HepG2 (cell line): ENCODE data around the gene CNOT8. TPM values are rescaled to one million over a fixed set of nuclear protein-coding genes. Genes with fewer than 3 reads are reported as not detected.
A peak's percentile ranks its signal among the peaks of the same experiment; 100 is the strongest.

Experiments
- FOSL2 ChIP-seq: sonication (generic); formaldehyde crosslinking; IDR thresholded peaks from 2 replicates; pipeline ENCODE4 v1.4.0; 2020; ENCODE audit warnings: missing genetic modification reagents
- HMG20A ChIP-seq: IDR thresholded peaks from 2 replicates; pipeline ENCODE4 v1.6.1; 2016; ENCODE audit warnings: borderline replicate concordance
- JUND ChIP-seq: sonication (generic); formaldehyde crosslinking; IDR thresholded peaks from 2 replicates; pipeline ENCODE4 v1.8.0; 2022; ENCODE audit warnings: mild to moderate bottlenecking, missing genetic modification reagents
- NR2F6 ChIP-seq, 2 experiments: IDR thresholded peaks; 2 replicates each; pipeline ENCODE4 v1.6.1; 2016; ENCODE audit warnings: antibody characterized with exemption in 1 of 2, mild to moderate bottlenecking in 1 of 2
- RARA ChIP-seq: IDR thresholded peaks from 2 replicates; pipeline ENCODE4 v1.6.1; 2016; ENCODE audit warnings: missing genetic modification reagents, missing compliant biosample characterization
- RXRA ChIP-seq: sonication (generic); formaldehyde crosslinking; IDR thresholded peaks from 2 replicates; pipeline ENCODE4 v1.5.1; 2020; ENCODE audit warnings: missing genetic modification reagents
- SOX13 ChIP-seq, 3 experiments: fragments of 450-650 bp in 1 of 3; sonication (generic) in 1 of 3; formaldehyde crosslinking in 1 of 3; IDR thresholded peaks in 2 of 3; conservative IDR thresholded peaks in 1 of 3; 2 replicates each; pipeline versions ENCODE4 v1.5.0 to v1.6.1; 2016 to 2020; ENCODE audit warnings: antibody characterized with exemption in 1 of 3, mild to moderate bottlenecking in 1 of 3, missing compliant biosample characterization in 1 of 3, missing genetic modification reagents in 1 of 3, moderate library complexity in 1 of 3
- SOX6 ChIP-seq, 2 experiments: fragments of 450-650 bp in 1 of 2; sonication (generic) in 1 of 2; formaldehyde crosslinking in 1 of 2; IDR thresholded peaks; 2 replicates each; pipeline versions ENCODE4 v1.4.0 to v1.6.1; 2017 to 2020; ENCODE audit warnings: antibody characterized with exemption in 1 of 2, mild to moderate bottlenecking in 1 of 2, missing genetic modification reagents in 1 of 2
- TBX2 ChIP-seq: sonication (generic); formaldehyde crosslinking; IDR thresholded peaks from 2 replicates; pipeline ENCODE4 v1.5.0; 2020; ENCODE audit warnings: missing genetic modification reagents, mild to moderate bottlenecking, borderline replicate concordance
- TCF7 ChIP-seq: sonication (generic); IDR thresholded peaks from 2 replicates; pipeline ENCODE4 v1.6.1; 2016; ENCODE audit warnings: antibody characterized with exemption, low read depth
- ZBTB7B ChIP-seq: sonication (generic); formaldehyde crosslinking; IDR thresholded peaks from 2 replicates; pipeline ENCODE4 v1.4.0; 2020; ENCODE audit warnings: missing genetic modification reagents
- ZNF333 ChIP-seq: sonication (generic); formaldehyde crosslinking; IDR thresholded peaks from 2 replicates; pipeline ENCODE4 v1.4.0; 2020; ENCODE audit warnings: mild to moderate bottlenecking, missing genetic modification reagents, borderline replicate concordance
- polyA plus RNA-seq, 8 experiments: library from polyadenylated mRNA; depleted of rRNA in 3 of 8; stranded (reverse) in 7 of 8; unstranded in 1 of 8; fragments of >200 nt; fragmentation: Illumina TruSeq in 4 of 8; extraction: Trizol in 4 of 8; gene quantifications; 2 replicates each; pipeline versions ENCODE4 v1.2.1 to v1.2.3, GENCODE V29; 2011 to 2016; ENCODE audit warnings: low read depth in 4 of 8, missing spikeins in 1 of 8, mixed read lengths in 1 of 8; ENCODE audit not compliant: insufficient read depth in 1 of 8
- total RNA-seq, 5 experiments: library from RNA; depleted of rRNA; stranded (reverse); fragments of >200 nt; fragmentation: Illumina TruSeq; extraction: Trizol; gene quantifications; 2 replicates each; pipeline ENCODE4 v1.2.3, GENCODE V29; 2016; ENCODE audit warnings: low read depth in 1 of 5
- TF ChIP-seq, protein P1 (sequence below): sonication (generic); formaldehyde crosslinking; IDR thresholded peaks from 2 replicates; pipeline ENCODE4 v1.5.1; 2020; ENCODE audit warnings: mild to moderate bottlenecking, missing genetic modification reagents, moderate library complexity
- TF ChIP-seq, protein P2 (sequence below): sonication (generic); formaldehyde crosslinking; IDR thresholded peaks from 2 replicates; pipeline ENCODE4 v1.4.0; 2020; ENCODE audit warnings: missing genetic modification reagents
- TF ChIP-seq, protein P3 (sequence below): IDR thresholded peaks from 2 replicates; pipeline ENCODE4 v1.6.1; 2016; ENCODE audit warnings: missing compliant biosample characterization, missing genetic modification reagents, borderline replicate concordance
- TF ChIP-seq, protein P4 (sequence below): IDR thresholded peaks from 2 replicates; pipeline ENCODE4 v1.4.0; 2020; ENCODE audit warnings: mild to moderate bottlenecking, missing genetic modification reagents

The CNOT8 gene
- total and polyA plus RNA-seq, 2 of the 13 experiments (the other 11 are each of a cell fraction or from before 2014, with no cell fraction given) = 37.1 to 74.9 TPM

DNA sequence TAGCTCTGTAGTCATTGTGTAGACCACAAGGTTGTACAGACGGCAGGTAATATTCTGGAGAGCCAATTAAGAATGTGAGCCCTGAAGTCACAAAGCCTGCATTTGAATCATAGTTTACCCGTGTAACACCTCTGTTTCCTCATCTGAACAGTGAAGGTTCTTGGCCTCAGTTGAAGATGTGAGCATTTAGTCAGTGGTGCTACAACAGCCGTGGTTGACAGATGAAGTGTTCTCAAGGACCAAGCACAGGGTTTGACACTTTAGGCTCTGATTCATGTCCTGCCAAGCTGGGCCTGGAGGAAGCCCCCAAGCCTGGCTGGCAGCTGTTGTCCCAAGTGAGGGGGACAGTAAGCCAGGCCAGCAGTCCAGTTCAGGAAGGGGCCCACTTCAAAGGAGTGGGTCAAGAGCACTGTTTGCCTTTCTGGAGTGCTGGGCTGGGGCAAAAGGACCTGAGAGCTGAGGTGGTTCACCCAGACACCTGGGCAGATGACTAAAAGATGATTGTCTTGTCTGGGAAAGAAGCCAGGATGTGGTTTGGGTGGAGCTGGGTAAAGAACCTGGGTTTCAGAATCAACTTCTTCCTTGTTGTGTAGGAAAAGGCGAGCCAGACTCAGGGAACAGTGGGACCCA is 28.7 kb upstream of the CNOT8 start (continued):
- TF ChIP-seq, protein P1, sequence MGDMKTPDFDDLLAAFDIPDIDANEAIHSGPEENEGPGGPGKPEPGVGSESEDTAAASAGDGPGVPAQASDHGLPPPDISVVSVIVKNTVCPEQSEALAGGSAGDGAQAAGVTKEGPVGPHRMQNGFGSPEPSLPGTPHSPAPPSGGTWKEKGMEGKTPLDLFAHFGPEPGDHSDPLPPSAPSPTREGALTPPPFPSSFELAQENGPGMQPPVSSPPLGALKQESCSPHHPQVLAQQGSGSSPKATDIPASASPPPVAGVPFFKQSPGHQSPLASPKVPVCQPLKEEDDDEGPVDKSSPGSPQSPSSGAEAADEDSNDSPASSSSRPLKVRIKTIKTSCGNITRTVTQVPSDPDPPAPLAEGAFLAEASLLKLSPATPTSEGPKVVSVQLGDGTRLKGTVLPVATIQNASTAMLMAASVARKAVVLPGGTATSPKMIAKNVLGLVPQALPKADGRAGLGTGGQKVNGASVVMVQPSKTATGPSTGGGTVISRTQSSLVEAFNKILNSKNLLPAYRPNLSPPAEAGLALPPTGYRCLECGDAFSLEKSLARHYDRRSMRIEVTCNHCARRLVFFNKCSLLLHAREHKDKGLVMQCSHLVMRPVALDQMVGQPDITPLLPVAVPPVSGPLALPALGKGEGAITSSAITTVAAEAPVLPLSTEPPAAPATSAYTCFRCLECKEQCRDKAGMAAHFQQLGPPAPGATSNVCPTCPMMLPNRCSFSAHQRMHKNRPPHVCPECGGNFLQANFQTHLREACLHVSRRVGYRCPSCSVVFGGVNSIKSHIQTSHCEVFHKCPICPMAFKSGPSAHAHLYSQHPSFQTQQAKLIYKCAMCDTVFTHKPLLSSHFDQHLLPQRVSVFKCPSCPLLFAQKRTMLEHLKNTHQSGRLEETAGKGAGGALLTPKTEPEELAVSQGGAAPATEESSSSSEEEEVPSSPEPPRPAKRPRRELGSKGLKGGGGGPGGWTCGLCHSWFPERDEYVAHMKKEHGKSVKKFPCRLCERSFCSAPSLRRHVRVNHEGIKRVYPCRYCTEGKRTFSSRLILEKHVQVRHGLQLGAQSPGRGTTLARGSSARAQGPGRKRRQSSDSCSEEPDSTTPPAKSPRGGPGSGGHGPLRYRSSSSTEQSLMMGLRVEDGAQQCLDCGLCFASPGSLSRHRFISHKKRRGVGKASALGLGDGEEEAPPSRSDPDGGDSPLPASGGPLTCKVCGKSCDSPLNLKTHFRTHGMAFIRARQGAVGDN (CRISPR knock-in tag) = peak; percentile 58
- TF ChIP-seq RXRA (CRISPR knock-in tag) = peak; percentile 42; the same call in 1 of the 2 replicates
- no peak for TF ChIP-seq SOX13 (IDR thresholded peaks at IDR 0.05)
- TF ChIP-seq SOX13 (CRISPR knock-in tag; conservative IDR thresholded peaks at IDR 0.05 in 1 of 2, IDR thresholded peaks at IDR 0.05 in 1 of 2) = 0 out of 4 replicates have a peak, but pooled peaks of 1 of the 2 experiments have one; percentile 11
- TF ChIP-seq NR2F6 (IDR thresholded peaks at IDR 0.05) = 0 out of 2 replicates have a peak, but pooled peaks have one; percentile 38
- TF ChIP-seq NR2F6 (CRISPR knock-in tag; IDR thresholded peaks at IDR 0.05) = peak; percentile 47; the same call in 1 of the 2 replicates
- TF ChIP-seq, protein P2, sequence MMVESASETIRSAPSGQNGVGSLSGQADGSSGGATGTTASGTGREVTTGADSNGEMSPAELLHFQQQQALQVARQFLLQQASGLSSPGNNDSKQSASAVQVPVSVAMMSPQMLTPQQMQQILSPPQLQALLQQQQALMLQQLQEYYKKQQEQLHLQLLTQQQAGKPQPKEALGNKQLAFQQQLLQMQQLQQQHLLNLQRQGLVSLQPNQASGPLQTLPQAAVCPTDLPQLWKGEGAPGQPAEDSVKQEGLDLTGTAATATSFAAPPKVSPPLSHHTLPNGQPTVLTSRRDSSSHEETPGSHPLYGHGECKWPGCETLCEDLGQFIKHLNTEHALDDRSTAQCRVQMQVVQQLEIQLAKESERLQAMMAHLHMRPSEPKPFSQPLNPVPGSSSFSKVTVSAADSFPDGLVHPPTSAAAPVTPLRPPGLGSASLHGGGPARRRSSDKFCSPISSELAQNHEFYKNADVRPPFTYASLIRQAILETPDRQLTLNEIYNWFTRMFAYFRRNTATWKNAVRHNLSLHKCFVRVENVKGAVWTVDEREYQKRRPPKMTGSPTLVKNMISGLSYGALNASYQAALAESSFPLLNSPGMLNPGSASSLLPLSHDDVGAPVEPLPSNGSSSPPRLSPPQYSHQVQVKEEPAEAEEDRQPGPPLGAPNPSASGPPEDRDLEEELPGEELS (CRISPR knock-in tag) = peak; percentile 39; the same call in 1 of the 2 replicates
- peak; percentile 29; the same call in 1 of the 2 replicates for TF ChIP-seq RARA (CRISPR knock-in tag)
- TF ChIP-seq ZNF333 (CRISPR knock-in tag) = no peak
- peak; percentile 79 for TF ChIP-seq TBX2 (CRISPR knock-in tag)
- no peak for TF ChIP-seq SOX6 (IDR thresholded peaks at IDR 0.05)
- 0 out of 2 replicates have a peak, but pooled peaks have one; percentile 23 for TF ChIP-seq SOX6 (CRISPR knock-in tag; IDR thresholded peaks at IDR 0.05)
- TF ChIP-seq TCF7 = peak; percentile 75
- TF ChIP-seq, protein P3, sequence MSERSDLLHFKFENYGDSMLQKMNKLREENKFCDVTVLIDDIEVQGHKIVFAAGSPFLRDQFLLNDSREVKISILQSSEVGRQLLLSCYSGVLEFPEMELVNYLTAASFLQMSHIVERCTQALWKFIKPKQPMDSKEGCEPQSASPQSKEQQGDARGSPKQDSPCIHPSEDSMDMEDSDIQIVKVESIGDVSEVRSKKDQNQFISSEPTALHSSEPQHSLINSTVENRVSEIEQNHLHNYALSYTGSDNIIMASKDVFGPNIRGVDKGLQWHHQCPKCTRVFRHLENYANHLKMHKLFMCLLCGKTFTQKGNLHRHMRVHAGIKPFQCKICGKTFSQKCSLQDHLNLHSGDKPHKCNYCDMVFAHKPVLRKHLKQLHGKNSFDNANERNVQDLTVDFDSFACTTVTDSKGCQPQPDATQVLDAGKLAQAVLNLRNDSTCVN (CRISPR knock-in tag) = peak; percentile 99
- peak; percentile 72; the same call in 1 of the 2 replicates for TF ChIP-seq ZBTB7B (CRISPR knock-in tag)
- TF ChIP-seq FOSL2 = peak; percentile 37; the same call in 1 of the 2 replicates
- TF ChIP-seq, protein P4, sequence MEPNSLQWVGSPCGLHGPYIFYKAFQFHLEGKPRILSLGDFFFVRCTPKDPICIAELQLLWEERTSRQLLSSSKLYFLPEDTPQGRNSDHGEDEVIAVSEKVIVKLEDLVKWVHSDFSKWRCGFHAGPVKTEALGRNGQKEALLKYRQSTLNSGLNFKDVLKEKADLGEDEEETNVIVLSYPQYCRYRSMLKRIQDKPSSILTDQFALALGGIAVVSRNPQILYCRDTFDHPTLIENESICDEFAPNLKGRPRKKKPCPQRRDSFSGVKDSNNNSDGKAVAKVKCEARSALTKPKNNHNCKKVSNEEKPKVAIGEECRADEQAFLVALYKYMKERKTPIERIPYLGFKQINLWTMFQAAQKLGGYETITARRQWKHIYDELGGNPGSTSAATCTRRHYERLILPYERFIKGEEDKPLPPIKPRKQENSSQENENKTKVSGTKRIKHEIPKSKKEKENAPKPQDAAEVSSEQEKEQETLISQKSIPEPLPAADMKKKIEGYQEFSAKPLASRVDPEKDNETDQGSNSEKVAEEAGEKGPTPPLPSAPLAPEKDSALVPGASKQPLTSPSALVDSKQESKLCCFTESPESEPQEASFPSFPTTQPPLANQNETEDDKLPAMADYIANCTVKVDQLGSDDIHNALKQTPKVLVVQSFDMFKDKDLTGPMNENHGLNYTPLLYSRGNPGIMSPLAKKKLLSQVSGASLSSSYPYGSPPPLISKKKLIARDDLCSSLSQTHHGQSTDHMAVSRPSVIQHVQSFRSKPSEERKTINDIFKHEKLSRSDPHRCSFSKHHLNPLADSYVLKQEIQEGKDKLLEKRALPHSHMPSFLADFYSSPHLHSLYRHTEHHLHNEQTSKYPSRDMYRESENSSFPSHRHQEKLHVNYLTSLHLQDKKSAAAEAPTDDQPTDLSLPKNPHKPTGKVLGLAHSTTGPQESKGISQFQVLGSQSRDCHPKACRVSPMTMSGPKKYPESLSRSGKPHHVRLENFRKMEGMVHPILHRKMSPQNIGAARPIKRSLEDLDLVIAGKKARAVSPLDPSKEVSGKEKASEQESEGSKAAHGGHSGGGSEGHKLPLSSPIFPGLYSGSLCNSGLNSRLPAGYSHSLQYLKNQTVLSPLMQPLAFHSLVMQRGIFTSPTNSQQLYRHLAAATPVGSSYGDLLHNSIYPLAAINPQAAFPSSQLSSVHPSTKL (CRISPR knock-in tag) = 0 out of 2 replicates have a peak, but pooled peaks have one; percentile 50
- no peak for TF ChIP-seq JUND (CRISPR knock-in tag)
- TF ChIP-seq HMG20A = 0 out of 2 replicates have a peak, but pooled peaks have one; percentile 29
- TF ChIP-seq, all 625 proteins: peak for 21
